Gastroesophageal sphincter (tissue), 4 donors: Measurements from ENCODE around the gene KIT. TPM values are rescaled to one million over a fixed set of nuclear protein-coding genes. Genes with fewer than 3 reads are reported as not detected.

Source experiments
- ATAC-seq: fragments of 150-250 bp; one replicate; pipeline ENCODE4 v1.9.1; 2016; ENCODE audit warnings: mild to moderate bottlenecking, moderate library complexity
- H3K27ac ChIP-seq, 4 donors: fragments of 200-600 bp; sonication (generic) in 3 of 4; 1 replicate in 3 of 4; 2 replicates in 1 of 4; pipeline ENCODE4 v1.5.1; 2016 to 2019
- H3K27me3 ChIP-seq: fragments of 200-600 bp; sonication (generic); one replicate; pipeline ENCODE4 v1.5.1; 2019
- H3K36me3 ChIP-seq, 2 donors: fragments of 200-600 bp; sonication (generic); one replicate each; pipeline ENCODE4 v1.5.1; 2019; ENCODE audit warnings: control low read depth in 1 of 2
- H3K4me1 ChIP-seq, 3 donors: fragments of 200-600 bp; sonication (generic); 1 replicate in 2 of 3; 2 replicates in 1 of 3; pipeline ENCODE4 v1.5.1; 2016 to 2019; ENCODE audit warnings: control low read depth in 2 of 3
- H3K4me3 ChIP-seq, 2 donors: fragments of 200-600 bp; sonication (generic); one replicate each; pipeline ENCODE4 v1.5.1; 2019; ENCODE audit warnings: mild to moderate bottlenecking in 1 of 2, moderate library complexity in 1 of 2
- H3K9me3 ChIP-seq, 3 donors: fragments of 200-600 bp; sonication (generic); one replicate each; pipeline ENCODE4 v1.5.1; 2017 to 2019; ENCODE audit warnings: control low read depth in 2 of 3
- EP300 ChIP-seq: sonication (generic); formaldehyde crosslinking; IDR thresholded peaks from one replicate; pipeline ENCODE4 v1.6.1; 2017; ENCODE audit warnings: antibody characterized with exemption, mild to moderate bottlenecking
- POLR2A ChIP-seq, 2 donors: fragments of 450-650 bp; IDR thresholded peaks; one replicate each; pipeline ENCODE4 v1.6.1; 2017; ENCODE audit warnings: antibody characterized with exemption in 2 of 2, mild to moderate bottlenecking in 2 of 2, moderate library complexity in 1 of 2
- POLR2AphosphoS5 ChIP-seq: sonication (generic); formaldehyde crosslinking; IDR thresholded peaks from one replicate; pipeline ENCODE4 v1.6.1; 2017; ENCODE audit warnings: antibody characterized with exemption
- WGBS, 2 donors: methylation state at CpG; one replicate each; pipeline ENCODE4 v1.1.5; 2018; ENCODE audit warnings: low coverage in 1 of 2; 5-methylcytosine and 5-hydroxymethylcytosine counted together
- total RNA-seq, 4 donors: library from RNA; depleted of rRNA; stranded (reverse); fragments of >200 nt; gene quantifications; one replicate each; pipeline ENCODE4 v1.1.0, GENCODE V29; 2016
- TF ChIP-seq, protein P1 (sequence below), 4 experiments: fragments of 200-600 bp in 2 of 4; fragments of 450-650 bp in 2 of 4; sonication (generic) in 1 of 4; IDR thresholded peaks; one replicate each; pipeline ENCODE4 v1.5.1; 2017 to 2019; ENCODE audit warnings: antibody characterized with exemption in 4 of 4, mild to moderate bottlenecking in 2 of 4, moderate library complexity in 2 of 4

Gene KIT
- 10 to 100 TPM; 25.4 to 69.3 (median 33.8) TPM for total RNA-seq

DNA sequence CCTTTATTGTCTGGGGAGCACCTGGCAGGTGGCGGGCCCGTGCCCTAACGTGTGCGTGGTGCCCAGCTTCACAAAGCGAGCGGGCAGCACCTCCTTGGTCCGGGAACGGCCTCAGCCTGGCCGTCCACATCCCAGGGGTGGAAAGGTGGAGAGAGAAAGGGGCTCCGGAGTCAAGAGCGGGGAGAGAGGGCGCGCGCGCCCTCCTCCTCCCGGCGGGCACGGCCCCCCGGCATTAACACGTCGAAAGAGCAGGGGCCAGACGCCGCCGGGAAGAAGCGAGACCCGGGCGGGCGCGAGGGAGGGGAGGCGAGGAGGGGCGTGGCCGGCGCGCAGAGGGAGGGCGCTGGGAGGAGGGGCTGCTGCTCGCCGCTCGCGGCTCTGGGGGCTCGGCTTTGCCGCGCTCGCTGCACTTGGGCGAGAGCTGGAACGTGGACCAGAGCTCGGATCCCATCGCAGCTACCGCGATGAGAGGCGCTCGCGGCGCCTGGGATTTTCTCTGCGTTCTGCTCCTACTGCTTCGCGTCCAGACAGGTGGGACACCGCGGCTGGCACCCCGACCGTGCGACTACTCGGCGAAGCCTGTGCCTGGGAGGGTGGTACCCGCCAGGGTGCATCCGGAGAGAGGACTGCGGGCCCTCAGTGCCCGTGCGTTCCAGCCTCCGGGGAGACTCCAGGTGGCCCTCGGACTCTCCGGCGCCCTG, at the start of gene KIT:
Gene KIT (plus strand): TSS at position 407 of the 701 bp plus-strand sequence. CDS start 58 bp downstream, at position 465.
- H3K4me3 ChIP-seq: peak within 1 kb of the TSS; percentile 18 to 62
- TF ChIP-seq POLR2A (IDR thresholded peaks at IDR 0.05): peak; percentile 37 to 42
- TF ChIP-seq EP300: no peak
- no peaks in the 10 kb centered on the region for H3K36me3 ChIP-seq
- ATAC-seq: peak; percentile 46
- H3K9me3 ChIP-seq: no peaks in the 10 kb centered on the region
- peaks cover 0 to 34% (median 23%) of the 10 kb centered on the region in 3 donors for H3K4me1 ChIP-seq
- peaks cover 55% of the 10 kb centered on the region for H3K27me3 ChIP-seq
- no CpG with 5 or more reads among the region's 72 CpGs for WGBS, 2 donors
- peak within 1 kb of the TSS in 3 of 4 donors; percentile 9 to 64 (median 57) for H3K27ac ChIP-seq

DNA sequence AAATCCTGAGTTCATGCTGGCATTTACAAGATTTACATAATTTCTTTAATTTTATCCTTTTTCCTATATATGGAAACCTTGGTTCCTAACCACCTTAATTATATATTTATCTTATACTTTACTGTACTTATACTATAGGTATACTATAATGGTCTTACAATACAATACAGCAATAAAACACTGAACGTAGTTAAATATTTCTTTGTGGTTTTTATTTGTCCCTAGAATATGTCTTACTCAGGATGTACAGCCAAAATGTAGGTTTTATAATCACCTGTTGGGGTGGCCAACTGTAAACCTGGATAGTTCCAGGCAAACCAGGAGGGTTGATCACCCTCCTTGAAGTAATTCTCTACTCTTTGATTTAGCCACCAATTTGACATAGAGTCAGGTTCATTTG, 48.4 kb upstream of the KIT start:
- H3K4me1 ChIP-seq: no peaks in the 10 kb centered on the region
- no peak for ATAC-seq
- 89 to 95% methylated on average over 1 of the region's 1 CpG for WGBS, 2 donors
- peaks cover 0 to 17% (median 0%) of the 10 kb centered on the region in 3 donors for H3K9me3 ChIP-seq
- H3K27ac ChIP-seq: no peak overlapping the region
- H3K27me3 ChIP-seq: no peaks in the 10 kb centered on the region
- TF ChIP-seq EP300 (no peak), POLR2A (IDR thresholded peaks at IDR 0.05) (no peak), POLR2AphosphoS5 (no peak)
- TF ChIP-seq, protein P1, sequence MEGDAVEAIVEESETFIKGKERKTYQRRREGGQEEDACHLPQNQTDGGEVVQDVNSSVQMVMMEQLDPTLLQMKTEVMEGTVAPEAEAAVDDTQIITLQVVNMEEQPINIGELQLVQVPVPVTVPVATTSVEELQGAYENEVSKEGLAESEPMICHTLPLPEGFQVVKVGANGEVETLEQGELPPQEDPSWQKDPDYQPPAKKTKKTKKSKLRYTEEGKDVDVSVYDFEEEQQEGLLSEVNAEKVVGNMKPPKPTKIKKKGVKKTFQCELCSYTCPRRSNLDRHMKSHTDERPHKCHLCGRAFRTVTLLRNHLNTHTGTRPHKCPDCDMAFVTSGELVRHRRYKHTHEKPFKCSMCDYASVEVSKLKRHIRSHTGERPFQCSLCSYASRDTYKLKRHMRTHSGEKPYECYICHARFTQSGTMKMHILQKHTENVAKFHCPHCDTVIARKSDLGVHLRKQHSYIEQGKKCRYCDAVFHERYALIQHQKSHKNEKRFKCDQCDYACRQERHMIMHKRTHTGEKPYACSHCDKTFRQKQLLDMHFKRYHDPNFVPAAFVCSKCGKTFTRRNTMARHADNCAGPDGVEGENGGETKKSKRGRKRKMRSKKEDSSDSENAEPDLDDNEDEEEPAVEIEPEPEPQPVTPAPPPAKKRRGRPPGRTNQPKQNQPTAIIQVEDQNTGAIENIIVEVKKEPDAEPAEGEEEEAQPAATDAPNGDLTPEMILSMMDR (IDR thresholded peaks at IDR 0.05): no peak
- no peak overlapping the region for H3K4me3 ChIP-seq
- H3K36me3 ChIP-seq: no peaks in the 10 kb centered on the region

DNA sequence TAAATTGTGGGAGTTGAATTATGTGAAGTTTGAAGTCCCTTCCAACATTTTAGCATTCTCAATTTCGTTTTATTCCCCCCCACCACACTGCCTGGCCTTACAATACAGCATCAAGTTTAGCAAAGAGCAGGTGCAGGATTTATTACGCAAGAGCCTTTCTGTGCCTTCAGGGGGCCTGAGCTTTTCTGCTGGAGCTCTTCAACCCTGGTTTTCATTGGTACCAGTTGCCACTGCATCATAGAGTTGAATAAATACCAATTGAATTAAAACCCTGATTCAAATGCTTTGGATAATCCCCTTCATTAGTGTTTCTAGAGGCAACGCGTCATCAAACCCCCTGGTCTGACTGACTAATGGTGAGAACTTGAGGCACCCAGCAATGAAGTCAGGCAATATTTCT, 43.6 kb upstream of the KIT start:
- WGBS, 2 donors: 69 to 80% methylated on average over 2 to 4 of the region's 4 CpGs
- ATAC-seq: no peak
- no peaks in the 10 kb centered on the region for H3K4me1 ChIP-seq

DNA sequence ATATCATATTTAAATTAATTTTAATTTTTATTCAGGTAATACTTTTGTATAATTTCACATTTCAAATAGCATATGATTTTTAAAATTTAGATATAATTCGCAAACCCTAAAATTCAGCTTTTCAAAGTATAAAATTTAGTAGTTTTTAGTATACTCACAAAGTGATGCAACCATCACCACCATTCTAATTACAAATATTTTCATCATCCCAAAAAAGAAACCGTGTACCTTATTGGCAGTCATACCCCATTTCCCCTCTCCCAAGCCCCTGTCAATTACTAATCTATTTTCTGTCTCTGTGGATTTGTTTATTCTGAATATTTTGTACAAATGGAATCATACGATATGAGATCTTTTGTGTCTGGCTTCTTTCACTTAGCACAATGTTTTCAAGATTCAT, 37.0 kb upstream of the KIT start:
- no peak for ATAC-seq
- Histone ChIP-seq H3K27me3 (no peaks in the 10 kb centered on the region), H3K27ac (no peak overlapping the region), H3K9me3 (no peaks in the 10 kb centered on the region), H3K4me3 (no peak overlapping the region), H3K36me3 (no peaks in the 10 kb centered on the region), H3K4me1 (peaks cover 0 to 10% (median 0%) of the 10 kb centered on the region in 3 donors)
- WGBS, 2 donors: 79 to 91% methylated on average over 3 of the region's 3 CpGs
- no peak for TF ChIP-seq POLR2A (IDR thresholded peaks at IDR 0.05)
- TF ChIP-seq, protein P1 (IDR thresholded peaks at IDR 0.05): no peak
- no peak for TF ChIP-seq POLR2AphosphoS5
- TF ChIP-seq EP300: no peak

More for the DNA sequence above, 43.6 kb upstream of the KIT start:
- Histone ChIP-seq H3K4me3 (no peak overlapping the region), H3K27ac (no peak overlapping the region), H3K36me3 (no peaks in the 10 kb centered on the region), H3K27me3 (no peaks in the 10 kb centered on the region), H3K9me3 (no peaks in the 10 kb centered on the region)
- TF ChIP-seq POLR2AphosphoS5: no peak

DNA sequence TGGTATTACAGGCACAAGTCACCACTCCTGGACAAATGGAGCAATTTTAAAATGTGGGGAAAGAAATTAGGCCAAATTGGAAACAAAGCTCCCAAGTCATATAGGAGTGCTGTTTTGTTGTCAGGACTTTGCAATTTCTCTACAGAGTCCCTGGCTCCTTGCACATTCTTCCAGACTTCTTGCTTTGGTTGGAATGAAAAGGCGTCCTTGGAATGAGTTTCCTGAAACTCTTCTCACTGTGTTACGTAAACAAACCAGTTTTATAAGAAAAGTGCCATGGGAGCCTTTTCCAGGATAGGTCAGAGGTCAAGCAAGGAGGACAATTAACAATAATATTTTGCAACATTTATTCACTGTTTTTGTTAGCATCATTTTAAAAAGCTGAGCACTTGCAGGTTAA, 32.4 kb upstream of the KIT start:
- H3K9me3 ChIP-seq: no peaks in the 10 kb centered on the region
- H3K4me1 ChIP-seq: peaks cover 0 to 18% (median 5%) of the 10 kb centered on the region in 3 donors
- no peak overlapping the region for H3K4me3 ChIP-seq
- no peak overlapping the region for H3K27ac ChIP-seq
- TF ChIP-seq, protein P1 (IDR thresholded peaks at IDR 0.05): no peak
- TF ChIP-seq EP300 (no peak), POLR2AphosphoS5 (no peak), POLR2A (IDR thresholded peaks at IDR 0.05) (no peak)
- H3K36me3 ChIP-seq: no peaks in the 10 kb centered on the region
- peaks cover 6% of the 10 kb centered on the region for H3K27me3 ChIP-seq
- peak; percentile 82 for ATAC-seq
- WGBS, 2 donors: 5 to 15% methylated on average over 2 of the region's 2 CpGs

DNA sequence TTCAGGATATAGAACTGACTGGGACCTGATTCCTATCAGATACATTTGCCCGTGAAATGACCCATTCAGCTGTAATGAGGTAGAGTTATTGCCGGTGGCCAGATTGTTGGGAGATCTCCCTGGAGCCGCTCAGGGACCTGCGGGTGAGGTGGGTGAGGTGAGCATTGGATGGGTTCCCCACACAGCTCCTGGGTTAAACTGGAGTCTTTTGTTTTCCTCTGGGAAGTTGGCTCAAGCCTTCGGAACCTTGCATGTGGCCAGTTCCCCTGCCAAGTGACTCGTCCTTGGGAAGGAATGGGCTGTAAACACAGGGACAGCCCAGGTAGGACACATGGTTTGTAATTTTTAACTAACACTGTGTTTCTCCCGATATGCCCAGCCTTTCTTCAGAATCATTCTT, 31.6 kb upstream of the KIT start:
- TF ChIP-seq POLR2AphosphoS5 (no peak), POLR2A (IDR thresholded peaks at IDR 0.05) (no peak), EP300 (no peak)
- TF ChIP-seq, protein P1 (IDR thresholded peaks at IDR 0.05): no peak
- Histone ChIP-seq H3K4me3 (no peak overlapping the region), H3K36me3 (no peaks in the 10 kb centered on the region), H3K4me1 (peaks cover 0 to 18% (median 5%) of the 10 kb centered on the region in 3 donors), H3K9me3 (no peaks in the 10 kb centered on the region), H3K27ac (peak overlapping the region in 1 of 4 donors; percentile 21), H3K27me3 (peaks cover 6% of the 10 kb centered on the region)
- no peak for ATAC-seq
- 57 to 67% methylated on average over 6 to 7 of the region's 7 CpGs for WGBS, 2 donors
